B cell (primary cell): ENCODE data around the gene SNIP1. TPM values are rescaled to one million over a fixed set of nuclear protein-coding genes. Genes with fewer than 3 reads are reported as not detected.

ENCODE experiments used
- ATAC-seq: fragments of 200-7000 bp; cut with Tn5 transposase; one replicate; pipeline ENCODE4 v1.10.0; 2021; ENCODE audit warnings: low read depth, mild to moderate bottlenecking, moderate number of reproducible peaks, moderate library complexity
- CTCF ChIA-PET: fragments of 350-600 bp; sonication (Branson Sonifier 250); formaldehyde crosslinking; loops from one replicate; lab custom pipeline; 2021; ENCODE audit warnings: antibody characterized with exemption, inconsistent platforms; lab: Charles Lee
- POLR2A ChIA-PET: fragments of 350-600 bp; sonication (Branson Sonifier 250); formaldehyde crosslinking; loops from one replicate; lab custom pipeline; 2021; ENCODE audit warnings: antibody characterized with exemption; lab: Charles Lee
- DNase-seq: peaks from one replicate; pipeline ENCODE4 v3.0.0; 2013
- H2AFZ ChIP-seq: 2 replicates; pipeline ENCODE4 v1.6.1; 2012; ENCODE audit warnings: mild to moderate bottlenecking, low read depth, low read length; ENCODE audit not compliant: insufficient read depth, poor library complexity, severe bottlenecking
- H3K27ac ChIP-seq, 2 donors: 1 replicate in 1 of 2; 2 replicates in 1 of 2; pipeline ENCODE4 v1.5.1; 2012 to 2013; ENCODE audit warnings: low read length in 2 of 2, mild to moderate bottlenecking in 2 of 2, moderate library complexity in 1 of 2
- H3K27me3 ChIP-seq, 4 experiments: fragments of 200-600 bp in 1 of 4; sonication (generic) in 1 of 4; replicated peaks in 1 of 4; 1 replicate in 2 of 4; 2 replicates in 2 of 4; pipeline versions ENCODE4 v1.6.1 to v1.7.0; 2013 to 2016; ENCODE audit warnings: low read length in 3 of 4, mild to moderate bottlenecking in 2 of 4, mixed read lengths in 1 of 4, moderate library complexity in 1 of 4; ENCODE audit not compliant: insufficient read depth in 4 of 4, control insufficient read depth in 3 of 4; ENCODE audit errors: control extremely low read depth in 1 of 4
- H3K36me3 ChIP-seq, 2 experiments: replicated peaks in 1 of 2; 1 replicate in 1 of 2; 2 replicates in 1 of 2; pipeline versions ENCODE4 v1.6.1 to v1.7.1; 2013; ENCODE audit warnings: low read length in 1 of 2; ENCODE audit not compliant: insufficient read depth in 2 of 2, control insufficient read depth in 1 of 2; ENCODE audit errors: control extremely low read depth in 1 of 2, extremely low read depth in 1 of 2
- H3K4me1 ChIP-seq, 2 donors: fragments of 200-600 bp in 1 of 2; sonication (generic) in 1 of 2; 1 replicate in 1 of 2; 2 replicates in 1 of 2; pipeline versions ENCODE4 v1.5.1 to v1.6.1; 2013 to 2017; ENCODE audit warnings: low read length in 2 of 2; ENCODE audit not compliant: control insufficient read depth in 2 of 2, insufficient read depth in 2 of 2
- H3K4me2 ChIP-seq: replicated peaks from 2 replicates; pipeline ENCODE3; 2012; ENCODE audit warnings: mild to moderate bottlenecking, low read depth, low read length; ENCODE audit not compliant: poor library complexity, severe bottlenecking
- H3K4me3 ChIP-seq, 5 experiments: fragments of 200-600 bp in 1 of 5; sonication (generic) in 1 of 5; 1 replicate in 3 of 5; 2 replicates in 2 of 5; pipeline versions ENCODE4 v1.5.1 to v1.7.0; 2011 to 2016; ENCODE audit warnings: low read length in 4 of 5, mild to moderate bottlenecking in 4 of 5, low read depth in 2 of 5, control low read depth in 1 of 5, moderate library complexity in 1 of 5; ENCODE audit not compliant: insufficient read depth in 1 of 5; ENCODE audit errors: control extremely low read depth in 1 of 5, extremely low read depth in 1 of 5
- H3K79me2 ChIP-seq: fragments of 200-600 bp; sonication (generic); one replicate; pipeline ENCODE4 v1.6.0; 2016; ENCODE audit warnings: low read length; ENCODE audit not compliant: control insufficient read depth, insufficient read depth
- H3K9ac ChIP-seq: fragments of 200-600 bp; sonication (generic); 2 replicates; pipeline ENCODE4 v1.6.1; 2017; ENCODE audit warnings: mild to moderate bottlenecking, low read length, moderate library complexity
- H3K9me3 ChIP-seq, 3 donors: one replicate each; pipeline versions ENCODE4 v1.6.1 to v1.7.1; 2013; ENCODE audit warnings: low read length in 2 of 3; ENCODE audit not compliant: control insufficient read depth in 2 of 3, insufficient read depth in 1 of 3; ENCODE audit errors: control extremely low read depth in 1 of 3
- H4K20me1 ChIP-seq: 2 replicates; pipeline ENCODE4 v1.6.0; 2012; ENCODE audit warnings: mild to moderate bottlenecking, low read length; ENCODE audit not compliant: insufficient read depth, control insufficient read depth, poor library complexity, severe bottlenecking
- H3K27ac Mint-ChIP-seq: one replicate; pipeline ENCODE4 v1.8.0; 2021; ENCODE audit warnings: mixed read lengths
- H3K27me3 Mint-ChIP-seq: one replicate; pipeline ENCODE4 v1.8.0; 2021; ENCODE audit warnings: mixed read lengths
- H3K4me1 Mint-ChIP-seq: one replicate; pipeline ENCODE4 v1.8.0; 2021; ENCODE audit warnings: mixed read lengths
- H3K4me3 Mint-ChIP-seq: one replicate; pipeline ENCODE4 v1.8.0; 2021; ENCODE audit warnings: mixed read lengths
- H3K9me3 Mint-ChIP-seq: one replicate; pipeline ENCODE4 v1.8.0; 2022; ENCODE audit warnings: mixed read lengths; ENCODE audit not compliant: insufficient read depth
- EZH2 ChIP-seq: IDR thresholded peaks from 2 replicates; pipeline ENCODE4 v1.6.1; 2012; ENCODE audit warnings: borderline replicate concordance, low read depth, mild to moderate bottlenecking, moderate library complexity, low read length; ENCODE audit not compliant: insufficient read depth, poor library complexity, severe bottlenecking
- WGBS: methylation state at CpG from one replicate; pipeline ENCODE4 v1.1.5; 2013; ENCODE audit warnings: missing lambda C conversion rate; ENCODE audit not compliant: insufficient coverage; 5-methylcytosine and 5-hydroxymethylcytosine counted together
- intact Hi-C: fragments of 100-400 bp; cut with micrococcal nuclease; formaldehyde crosslinking; loops from one replicate; pipeline ENCODE4 v1.10.0; 2022
- polyA plus RNA-seq: library from polyadenylated mRNA; depleted of rRNA; stranded (reverse); fragments of >200 nt; gene quantifications from 2 replicates; pipeline ENCODE4 v1.2.3, GENCODE V29; 2012
- total RNA-seq, 2 donors: library from RNA; stranded (reverse); fragments of 120-200 nt in 1 of 2; gene quantifications; 1 replicate in 1 of 2; 2 replicates in 1 of 2; pipeline versions ENCODE4 v1.2.3 to v1.2.4, GENCODE V29; 2013 to 2022
- TF ChIP-seq, protein P1 (sequence below): fragments of 200-600 bp; IDR thresholded peaks from one replicate; pipeline ENCODE4 v1.8.0; 2022; ENCODE audit warnings: antibody characterized with exemption, mild to moderate bottlenecking

Gene SNIP1
- total and polyA plus RNA-seq, 2 donors (not counting 1 experiment from before 2014, with no cell fraction given): 6.0 to 45.0 TPM

DNA sequence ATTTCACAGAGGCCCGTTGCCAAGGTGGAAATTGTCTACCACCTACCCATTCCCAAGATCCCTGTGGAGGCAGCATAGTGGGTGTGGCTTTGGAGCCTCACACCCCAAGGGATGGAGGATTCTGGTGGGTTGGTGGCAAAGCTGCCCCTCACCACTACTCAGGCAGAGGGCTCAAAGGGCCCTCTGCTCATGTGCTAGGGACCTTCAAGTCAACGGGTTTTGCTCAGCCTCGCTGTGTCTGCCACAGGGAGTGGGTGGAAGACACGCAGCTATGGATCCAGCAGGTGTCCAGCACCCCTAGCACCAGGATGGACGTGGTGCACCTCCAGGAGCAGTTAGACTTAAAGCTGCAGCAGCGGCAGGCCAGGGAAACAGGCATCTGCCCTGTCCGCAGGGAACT lies 5.0 kb upstream of the SNIP1 start:
- ATAC-seq: no peak
- Histone ChIP-seq H3K4me2 (no peak overlapping the region), H3K36me3 (no peaks in the 10 kb centered on the region), H3K27ac (no peak overlapping the region), H3K9me3 (peaks cover 0 to 7% (median 0%) of the 10 kb centered on the region in 3 donors), H2AFZ (no peak overlapping the region), H3K27me3 (peaks cover 0 to 3% (median 0%) of the 10 kb centered on the region in 4 experiments), H3K4me1 (peaks cover 0 to 5% of the 10 kb centered on the region in 2 donors), H3K4me3 (no peak overlapping the region), H3K9ac (no peak overlapping the region), H4K20me1 (no peaks in the 10 kb centered on the region), H3K79me2 (peaks cover 1% of the 10 kb centered on the region)
- WGBS: 94% methylated on average over 5 of the region's 7 CpGs
- H3K4me3 Mint-ChIP-seq: no peak overlapping the region
- POLR2A ChIA-PET: no interaction called here
- DNase-seq: no peak
- peaks cover 5% of the 10 kb centered on the region for H3K27me3 Mint-ChIP-seq
- intact Hi-C loops: no loop called here
- no peak overlapping the region for H3K27ac Mint-ChIP-seq
- peaks cover 2% of the 10 kb centered on the region for H3K4me1 Mint-ChIP-seq
- no peaks in the 10 kb centered on the region for H3K9me3 Mint-ChIP-seq
- TF ChIP-seq, protein P1, sequence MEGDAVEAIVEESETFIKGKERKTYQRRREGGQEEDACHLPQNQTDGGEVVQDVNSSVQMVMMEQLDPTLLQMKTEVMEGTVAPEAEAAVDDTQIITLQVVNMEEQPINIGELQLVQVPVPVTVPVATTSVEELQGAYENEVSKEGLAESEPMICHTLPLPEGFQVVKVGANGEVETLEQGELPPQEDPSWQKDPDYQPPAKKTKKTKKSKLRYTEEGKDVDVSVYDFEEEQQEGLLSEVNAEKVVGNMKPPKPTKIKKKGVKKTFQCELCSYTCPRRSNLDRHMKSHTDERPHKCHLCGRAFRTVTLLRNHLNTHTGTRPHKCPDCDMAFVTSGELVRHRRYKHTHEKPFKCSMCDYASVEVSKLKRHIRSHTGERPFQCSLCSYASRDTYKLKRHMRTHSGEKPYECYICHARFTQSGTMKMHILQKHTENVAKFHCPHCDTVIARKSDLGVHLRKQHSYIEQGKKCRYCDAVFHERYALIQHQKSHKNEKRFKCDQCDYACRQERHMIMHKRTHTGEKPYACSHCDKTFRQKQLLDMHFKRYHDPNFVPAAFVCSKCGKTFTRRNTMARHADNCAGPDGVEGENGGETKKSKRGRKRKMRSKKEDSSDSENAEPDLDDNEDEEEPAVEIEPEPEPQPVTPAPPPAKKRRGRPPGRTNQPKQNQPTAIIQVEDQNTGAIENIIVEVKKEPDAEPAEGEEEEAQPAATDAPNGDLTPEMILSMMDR: no peak
- no peak for TF ChIP-seq EZH2
- CTCF ChIA-PET: no interaction called here

GRCh38 chr1:37558411-37558810 lies 4.3 kb upstream of the SNIP1 start:
- no peaks in the 10 kb centered on the region for H3K9me3 Mint-ChIP-seq
- Histone ChIP-seq H3K4me1 (peaks cover 2 to 9% of the 10 kb centered on the region in 2 donors), H3K79me2 (peaks cover 8% of the 10 kb centered on the region), H3K9me3 (peaks cover 0 to 7% (median 0%) of the 10 kb centered on the region in 3 donors), H3K4me3 (no peak overlapping the region), H3K9ac (no peak overlapping the region), H3K27ac (no peak overlapping the region), H3K4me2 (no peak overlapping the region), H3K36me3 (no peaks in the 10 kb centered on the region), H3K27me3 (peaks cover 0 to 3% (median 0%) of the 10 kb centered on the region in 4 experiments), H4K20me1 (peaks cover 3% of the 10 kb centered on the region), H2AFZ (no peak overlapping the region)
- DNase-seq (no peak), ATAC-seq (no peak)
- H3K4me3 Mint-ChIP-seq: no peak overlapping the region
- WGBS: 80% methylated on average over 1 of the region's 1 CpG
- POLR2A ChIA-PET: interaction anchor here (0.6 kb wide), 1 partner anchor 19 kb away, joined by 5 read pairs; no protein-coding TSS in a partner anchor
- intact Hi-C loops: no loop called here
- H3K27me3 Mint-ChIP-seq: peaks cover 5% of the 10 kb centered on the region
- no peak for TF ChIP-seq EZH2
- TF ChIP-seq, protein P1: no peak
- no peak overlapping the region for H3K27ac Mint-ChIP-seq
- H3K4me1 Mint-ChIP-seq: peaks cover 7% of the 10 kb centered on the region
- CTCF ChIA-PET: no interaction called here
